Left colon (tissue), 2 donors: ENCODE data around the gene KLC3. TPM values are rescaled to one million over a fixed set of nuclear protein-coding genes. Genes with fewer than 3 reads are reported as not detected.
A peak's percentile ranks its signal among the peaks of the same experiment; 100 is the strongest.

ENCODE experiments used
- ATAC-seq: fragments of 200-7000 bp; cut with Tn5 transposase; one replicate; pipeline ENCODE4 v1.9.1; 2020; ENCODE audit warnings: mild to moderate bottlenecking, moderate library complexity
- DNase-seq, 2 donors: peaks; one replicate each; pipeline ENCODE4 v3.0.0-alpha.2; 2020
- intact Hi-C, 2 donors: fragments of 100-400 bp; cut with DNase I in 1 of 2; cut with micrococcal nuclease in 1 of 2; formaldehyde crosslinking; loops; one replicate each; pipeline versions ENCODE4 v1.11.2 to v1.14.0; 2022; cut with DNase I, micrococcal nuclease
- total RNA-seq, 2 donors: library from RNA; stranded (reverse); fragmentation: NEBNext Ultra II Directional; extraction: Animal tissue kit (Norgen Biotek cat#: 25700); gene quantifications; one replicate each; pipeline ENCODE4 v1.2.1, GENCODE V29; 2021
- donor health status: DM: no; HTN: no; CAD: no.
- donor health status: DM: yes; HTN: yes; CAD: no.

The KLC3 gene
- total RNA-seq, 2 donors from 2014 or later: not detected

DNA sequence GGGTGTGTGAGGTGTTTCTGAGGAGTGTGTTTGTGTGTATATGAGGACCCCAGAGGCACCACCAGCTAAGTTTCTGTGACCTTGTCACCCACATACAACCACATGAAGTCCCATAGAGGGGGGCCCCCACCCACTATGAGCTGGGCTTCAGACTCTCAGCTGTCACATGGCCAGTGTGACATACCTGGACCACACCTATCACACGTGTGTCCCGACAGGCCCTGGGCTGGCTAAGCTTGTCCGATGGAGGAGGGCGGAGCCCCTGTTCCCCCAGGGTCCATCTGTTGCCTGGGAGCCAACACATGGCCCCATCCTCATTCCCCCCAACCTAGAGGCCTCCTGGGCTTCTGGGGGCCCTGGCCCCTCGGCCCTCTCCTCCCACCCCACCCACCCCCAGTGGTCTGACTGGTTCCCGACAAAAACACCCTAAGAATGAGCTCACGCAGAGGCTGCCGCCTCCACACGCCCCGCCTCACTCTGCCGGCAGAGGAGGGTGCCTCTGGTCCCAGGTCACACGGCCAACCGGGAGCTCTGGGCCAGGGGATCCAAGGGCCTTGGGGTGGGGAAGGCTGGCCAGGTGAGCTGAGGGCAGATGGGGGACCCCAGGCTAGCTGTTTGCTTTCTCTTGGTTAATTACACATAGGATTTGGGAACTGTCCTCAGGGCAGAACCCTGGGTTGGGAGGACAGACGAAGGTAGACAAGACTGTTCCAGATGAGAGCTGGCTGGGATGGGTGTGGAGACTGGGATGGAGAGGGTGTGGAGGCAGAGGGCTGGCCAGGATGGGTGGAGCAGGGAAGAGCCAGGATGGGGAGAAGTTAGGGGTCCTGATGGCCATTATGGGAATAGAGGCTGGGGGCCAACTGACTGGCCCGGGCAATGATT, 4.3 kb downstream of the KLC3 start:
- intact Hi-C loops: no loop called here
- ATAC-seq: no peak
- DNase-seq: no peak

DNA sequence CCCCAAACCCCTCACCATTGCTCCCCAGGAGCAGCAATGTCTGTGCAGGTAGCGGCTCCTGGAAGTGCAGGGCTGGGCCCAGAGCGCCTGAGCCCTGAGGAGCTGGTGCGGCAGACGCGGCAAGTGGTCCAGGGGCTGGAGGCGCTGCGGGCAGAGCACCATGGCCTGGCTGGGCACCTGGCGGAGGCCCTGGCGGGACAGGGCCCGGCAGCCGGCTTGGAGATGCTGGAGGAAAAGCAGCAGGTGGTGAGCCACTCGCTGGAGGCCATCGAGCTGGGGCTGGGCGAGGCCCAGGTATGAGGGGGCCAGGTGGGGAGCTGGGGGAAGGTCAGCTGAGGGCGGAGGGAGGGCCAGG, 4.9 kb downstream of the KLC3 start:
- ATAC-seq (no peak), DNase-seq (no peak)
- intact Hi-C loops: no loop called here

DNA sequence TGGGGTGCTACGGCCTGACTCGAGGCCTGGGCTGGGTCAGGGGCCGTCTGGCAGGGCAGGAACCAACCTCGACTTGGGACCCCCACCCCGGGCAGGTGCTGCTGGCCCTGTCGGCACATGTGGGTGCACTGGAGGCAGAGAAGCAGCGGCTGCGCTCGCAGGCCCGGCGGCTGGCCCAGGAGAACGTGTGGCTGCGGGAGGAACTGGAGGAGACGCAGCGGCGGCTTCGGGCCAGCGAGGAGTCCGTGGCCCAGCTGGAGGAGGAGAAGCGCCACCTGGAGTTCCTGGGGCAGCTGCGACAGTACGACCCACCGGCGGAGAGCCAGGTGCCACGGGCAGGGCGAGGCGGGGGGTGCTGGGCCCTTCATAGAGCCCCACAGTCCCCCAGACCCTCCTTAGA, 5.9 kb downstream of the KLC3 start:
- intact Hi-C loops: no loop called here
- DNase-seq (no peak), ATAC-seq (peak; percentile 26)

DNA sequence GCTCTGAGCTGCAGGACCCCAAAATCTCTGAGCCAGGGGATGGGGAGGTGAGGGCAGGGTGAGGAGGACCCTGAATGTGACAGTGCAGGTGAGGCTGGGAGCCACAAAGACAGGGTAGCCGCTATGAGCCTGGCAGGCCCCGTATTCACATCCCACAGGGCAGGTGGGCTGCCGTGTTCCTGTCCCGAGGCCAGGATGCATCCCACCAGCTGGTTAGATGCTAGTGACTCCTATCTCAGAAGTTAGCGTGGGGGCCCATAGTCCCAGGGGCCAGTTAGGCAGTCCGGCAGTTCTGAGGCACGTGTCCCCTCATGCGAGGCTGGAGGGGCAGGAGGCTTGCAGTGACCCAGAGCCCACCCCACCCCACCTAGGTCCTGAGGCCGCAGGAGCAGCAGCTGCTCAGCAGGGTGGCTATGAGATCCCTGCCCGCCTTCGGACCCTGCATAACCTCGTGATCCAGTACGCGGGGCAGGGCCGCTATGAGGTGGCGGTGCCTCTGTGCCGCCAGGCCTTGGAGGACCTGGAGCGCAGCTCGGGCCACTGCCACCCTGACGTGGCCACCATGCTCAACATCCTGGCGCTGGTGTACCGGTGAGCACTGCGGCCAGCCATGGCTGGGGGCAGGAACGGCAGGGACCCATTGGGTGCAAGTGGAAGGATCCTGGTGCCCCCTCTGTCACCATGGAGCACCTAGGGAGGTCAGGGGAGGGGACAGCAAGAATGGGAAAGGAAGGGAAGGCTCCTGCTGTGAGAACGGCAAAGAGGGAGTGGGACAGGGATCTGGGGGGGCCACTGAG, 7.2 kb downstream of the KLC3 start:
- DNase-seq (no peak), ATAC-seq (no peak)
- intact Hi-C loops: no loop called here

DNA sequence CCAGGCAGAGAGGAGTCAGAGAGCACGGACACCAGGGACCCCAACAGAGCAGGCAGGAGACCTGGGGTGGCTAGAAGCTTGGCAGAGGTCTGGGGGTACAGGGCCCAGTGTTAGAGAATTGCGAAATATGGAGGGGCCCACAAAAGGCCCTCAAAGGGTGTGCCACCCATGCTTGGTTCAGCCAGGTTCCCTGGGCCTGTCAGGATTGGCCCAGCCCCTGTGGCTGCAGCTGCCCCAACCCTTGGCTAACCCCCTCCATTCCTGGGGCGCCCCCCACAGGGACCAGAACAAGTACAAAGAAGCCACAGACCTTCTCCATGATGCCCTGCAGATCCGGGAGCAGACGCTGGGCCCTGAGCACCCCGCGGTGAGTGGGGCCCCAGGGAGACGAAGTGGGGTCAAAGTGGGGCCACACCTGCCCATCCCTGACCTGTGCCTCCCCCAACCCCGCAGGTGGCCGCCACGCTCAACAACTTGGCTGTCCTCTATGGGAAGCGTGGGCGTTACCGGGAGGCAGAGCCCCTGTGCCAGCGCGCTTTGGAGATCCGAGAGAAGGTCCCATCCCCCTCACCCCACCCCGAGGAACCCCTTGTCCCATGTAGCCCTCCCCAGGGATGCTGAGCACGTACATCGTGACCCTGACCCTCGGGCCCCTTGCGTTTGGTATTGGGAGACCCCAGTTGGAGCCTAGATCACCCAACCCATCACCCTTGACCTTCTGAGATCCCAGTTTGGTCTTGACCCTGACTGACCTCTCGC, 8.0 kb downstream of the KLC3 start:
- intact Hi-C loops: no loop called here
- DNase-seq (no peak), ATAC-seq (no peak)

DNA sequence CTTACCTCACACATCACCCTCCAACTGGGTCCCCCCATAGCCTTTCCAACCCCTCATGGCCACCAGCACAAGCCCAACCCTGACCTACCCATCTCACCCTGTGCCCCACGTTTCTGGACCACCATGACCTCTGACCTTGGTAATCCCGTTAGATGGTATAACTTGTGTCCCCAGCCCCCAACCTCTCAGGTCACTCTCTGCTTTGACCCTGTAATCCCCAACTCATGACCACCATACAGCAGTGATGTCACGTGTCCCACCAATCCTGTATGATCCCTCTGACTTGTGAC, 8.5 kb downstream of the KLC3 start:
- ATAC-seq: no peak
- intact Hi-C loops: no loop called here
- DNase-seq: no peak

DNA sequence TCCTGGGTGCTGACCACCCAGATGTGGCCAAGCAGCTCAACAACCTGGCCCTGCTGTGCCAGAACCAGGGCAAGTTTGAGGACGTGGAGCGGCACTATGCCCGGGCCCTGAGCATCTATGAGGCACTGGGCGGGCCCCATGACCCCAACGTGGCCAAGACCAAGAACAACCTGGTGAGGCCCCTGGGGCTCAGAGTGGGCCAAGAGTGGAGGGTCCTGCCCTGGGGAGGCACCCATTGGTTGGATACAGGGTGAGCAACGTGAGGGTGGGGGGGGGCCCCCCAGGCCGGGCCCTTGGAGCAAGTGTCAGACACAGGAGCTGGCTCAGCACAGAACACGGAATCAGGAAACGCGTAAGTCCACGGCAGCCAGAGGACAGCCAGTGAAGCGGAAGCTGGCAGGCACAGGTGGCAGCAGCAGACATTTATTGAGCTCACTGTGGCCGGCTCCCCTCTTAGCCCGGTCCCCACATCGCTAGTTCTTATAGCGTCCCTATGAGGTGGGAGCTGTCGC, 8.9 kb downstream of the KLC3 start:
- ATAC-seq (no peak), DNase-seq (no peak)
- intact Hi-C loops: no loop called here

DNA sequence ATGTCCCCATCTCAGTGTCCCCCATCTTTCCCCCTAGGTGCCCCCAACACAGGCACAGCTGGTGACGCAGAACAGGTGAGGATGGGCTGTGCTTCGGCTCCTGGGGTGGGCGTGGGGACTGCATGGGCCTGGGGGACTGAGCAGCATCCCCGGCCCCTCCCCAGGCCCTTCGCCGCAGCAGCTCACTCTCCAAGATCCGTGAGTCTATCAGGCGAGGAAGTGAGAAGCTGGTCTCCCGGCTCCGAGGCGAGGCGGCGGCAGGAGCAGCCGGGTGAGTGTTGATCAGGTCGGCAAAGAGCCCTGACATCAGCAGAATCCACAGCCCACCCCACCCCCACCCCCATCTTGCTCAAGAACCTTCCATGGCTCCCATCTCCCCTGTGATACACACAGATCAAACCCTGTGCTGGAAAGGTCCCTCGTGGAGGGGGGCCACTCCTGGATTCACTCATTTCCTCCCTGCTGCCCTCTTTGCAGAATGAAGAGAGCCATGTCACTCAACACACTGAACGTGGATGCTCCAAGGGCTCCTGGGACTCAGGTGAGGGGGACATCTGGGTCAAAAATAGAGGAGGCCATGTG, 10.0 kb downstream of the KLC3 start:
- DNase-seq (no peak), ATAC-seq (no peak)
- intact Hi-C loops: no loop called here

DNA sequence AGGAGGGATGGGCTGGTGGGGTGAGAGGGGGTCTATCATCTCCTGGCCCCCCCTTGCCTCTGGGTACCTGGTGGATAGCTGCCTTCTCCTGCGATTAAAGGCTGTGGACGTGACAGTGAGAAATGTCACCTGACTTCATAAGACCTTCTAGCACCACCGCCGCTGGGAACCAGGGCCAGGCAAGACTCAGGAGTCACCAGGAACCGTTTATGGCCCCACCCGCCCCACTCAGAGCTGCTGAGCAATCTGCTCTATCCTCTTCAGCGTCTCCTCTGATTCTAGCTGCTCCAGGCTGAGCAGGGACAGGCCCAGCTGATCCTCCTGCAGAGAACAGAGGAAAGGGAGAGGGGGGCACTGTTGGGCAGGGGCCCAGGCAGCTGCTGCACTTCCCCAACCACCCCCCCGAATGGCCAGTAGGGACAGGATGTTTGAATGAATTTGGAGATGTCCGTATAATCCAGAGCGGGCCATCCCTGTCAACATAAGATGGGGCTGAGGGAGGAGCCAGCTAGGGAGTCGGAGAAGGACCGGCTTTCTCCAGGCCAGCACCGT, 10.9 kb downstream of the KLC3 start:
- DNase-seq (no peak), ATAC-seq (no peak)
- intact Hi-C loops: no loop called here

DNA sequence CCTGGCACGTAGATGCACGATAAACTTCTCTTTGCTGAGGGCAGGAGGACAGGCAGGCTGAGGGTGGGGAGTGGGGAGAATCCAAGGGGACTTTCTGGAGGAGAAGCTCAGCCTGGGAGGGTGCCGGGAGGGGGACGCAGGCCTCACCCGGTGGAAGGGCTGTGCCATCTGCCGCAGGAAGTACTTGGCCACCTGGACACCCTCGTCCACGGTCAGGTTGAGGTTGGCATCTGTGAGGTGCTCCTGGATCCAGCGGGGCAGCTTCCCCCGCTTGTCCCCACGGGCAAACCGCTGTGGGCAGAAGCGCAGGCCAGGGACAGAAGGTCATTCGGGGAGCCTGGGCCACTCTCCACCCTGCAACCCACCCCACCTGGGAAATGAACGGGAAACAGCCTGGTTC, 11.5 kb downstream of the KLC3 start:
- ATAC-seq (no peak), DNase-seq (no peak)
- intact Hi-C loops: no loop called here

DNA sequence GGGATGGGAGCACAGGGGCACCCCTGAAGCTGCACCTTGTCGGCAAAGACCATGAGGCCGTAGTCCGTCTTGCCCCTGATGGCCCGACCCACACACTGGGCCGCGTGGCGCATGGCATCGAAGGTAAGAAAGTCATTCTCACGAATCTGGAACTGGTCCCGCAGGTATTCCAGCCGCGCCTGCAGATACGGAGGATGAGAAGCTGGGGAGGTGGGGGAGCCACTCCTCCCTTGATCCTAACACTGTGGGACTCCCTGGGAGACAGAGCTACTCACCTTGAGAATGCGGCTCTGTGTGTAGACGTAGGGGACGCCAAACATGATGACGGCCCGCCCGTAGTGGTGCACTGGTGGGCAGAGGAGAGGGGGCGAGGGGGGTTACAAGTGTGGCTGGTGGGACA, 11.9 kb downstream of the KLC3 start:
- ATAC-seq: no peak
- DNase-seq: no peak
- intact Hi-C loops: no loop called here

DNA sequence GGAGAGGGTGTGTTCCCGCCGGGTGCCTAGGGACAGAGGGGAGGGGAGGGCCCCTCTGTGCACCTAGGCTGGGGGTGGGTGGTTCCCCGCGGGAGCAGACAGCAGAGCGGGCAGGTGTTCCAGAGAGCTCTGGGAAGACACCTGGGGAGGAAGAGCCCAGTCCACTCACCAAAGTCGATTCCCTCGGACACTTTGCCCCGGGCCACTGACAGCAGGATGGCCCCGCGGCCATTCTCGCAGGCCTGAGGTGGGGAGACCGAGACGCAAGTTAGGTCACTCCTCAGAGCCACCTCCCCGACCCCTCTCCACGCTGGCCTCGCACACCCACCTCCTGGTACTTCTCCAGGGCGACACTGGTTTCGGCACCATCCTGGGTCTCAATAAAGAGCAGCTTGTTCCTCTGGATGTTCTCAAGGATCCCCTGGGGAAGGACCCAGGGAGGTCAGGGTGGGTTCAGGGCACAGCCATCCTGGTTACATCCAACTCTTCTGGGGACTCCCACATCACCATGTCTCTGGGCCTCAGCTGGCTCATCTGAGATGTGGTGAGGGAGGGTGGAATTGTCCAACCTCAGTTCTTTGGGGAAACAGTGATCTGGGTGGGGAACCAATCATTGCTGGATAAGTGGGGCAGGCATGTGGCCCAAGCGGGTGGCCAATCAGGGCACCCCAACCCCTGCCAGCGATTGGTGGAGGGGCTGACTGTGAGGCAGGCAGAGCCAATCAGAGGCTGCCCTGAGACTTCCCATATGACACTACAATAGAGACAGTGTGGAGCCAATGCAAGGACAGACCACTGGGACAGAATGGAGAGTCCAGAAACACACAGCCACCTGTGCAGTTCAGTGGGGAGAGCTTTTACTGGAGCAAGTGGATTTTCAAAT, 12.6 kb downstream of the KLC3 start:
- intact Hi-C loops: no loop called here
- ATAC-seq (no peak), DNase-seq (no peak)

DNA sequence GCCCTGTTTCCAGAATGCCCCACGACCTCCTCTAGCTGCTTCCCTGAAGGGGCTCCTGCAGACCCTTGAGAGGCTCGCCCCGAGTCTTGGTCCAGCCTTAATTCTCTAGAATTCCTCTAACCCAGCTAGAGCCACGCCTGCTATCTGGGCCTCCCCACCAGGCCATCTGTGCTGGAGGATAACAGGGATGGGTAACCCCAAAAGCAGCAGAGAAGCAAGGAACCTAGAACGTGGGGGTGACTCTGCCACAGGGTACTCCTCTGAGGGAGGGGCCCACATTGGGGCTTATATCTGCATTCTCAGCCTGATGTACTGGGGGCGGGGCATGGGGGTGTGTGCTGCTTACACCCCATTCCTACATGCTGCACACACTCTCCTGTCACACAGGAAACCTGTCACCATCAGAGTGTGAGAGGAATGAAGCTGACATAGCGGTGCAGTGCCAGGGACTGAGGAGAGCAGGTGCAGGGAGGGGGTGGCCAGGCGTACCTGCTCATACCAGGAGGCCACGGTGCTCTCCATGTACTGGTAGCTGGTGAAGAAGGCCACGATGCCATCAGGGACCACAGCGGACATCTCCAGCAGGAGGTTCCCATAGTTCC, 13.8 kb downstream of the KLC3 start:
- ATAC-seq: no peak
- no peak for DNase-seq
- intact Hi-C loops: no loop called here

DNA sequence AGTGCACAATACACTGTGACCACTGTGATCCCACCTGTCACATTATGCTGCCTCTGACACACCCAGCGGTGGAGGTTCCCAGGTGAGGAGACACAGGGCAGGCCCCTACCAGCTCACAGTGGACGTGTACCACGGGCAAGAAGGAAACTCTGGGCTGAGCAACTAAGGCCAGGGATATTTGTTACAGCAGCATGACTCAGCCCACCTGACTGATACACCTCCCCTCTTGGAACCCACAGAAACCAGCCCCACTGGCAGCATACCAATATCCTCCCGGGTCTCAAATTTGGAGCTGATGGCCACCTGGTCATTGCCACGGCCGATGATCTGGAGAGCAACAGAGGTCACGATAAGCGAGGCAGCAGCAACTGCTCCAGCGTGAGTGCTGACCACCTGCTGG, 14.9 kb downstream of the KLC3 start:
- intact Hi-C loops: no loop called here
- DNase-seq: no peak
- no peak for ATAC-seq

DNA sequence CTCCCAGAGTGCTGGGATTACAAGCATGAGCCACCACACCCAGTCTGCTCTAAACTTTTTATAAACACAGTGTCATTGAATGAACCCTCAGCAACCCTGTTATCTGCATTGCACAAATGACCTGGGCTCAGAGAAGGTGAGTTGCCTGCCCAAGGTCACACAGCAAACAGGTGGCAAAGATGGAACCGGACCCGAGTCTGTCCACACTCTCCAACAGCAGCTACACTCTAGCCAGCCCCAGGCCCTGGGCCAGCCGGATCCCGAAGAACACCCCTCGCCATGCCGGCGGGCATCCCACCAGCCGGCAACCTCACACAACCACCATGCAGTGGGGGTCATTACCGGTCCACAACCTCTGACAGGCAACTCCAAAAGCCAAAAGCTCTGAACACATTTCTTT, 15.4 kb downstream of the KLC3 start:
- DNase-seq (no peak), ATAC-seq (no peak)
- intact Hi-C loops: no loop called here

DNA sequence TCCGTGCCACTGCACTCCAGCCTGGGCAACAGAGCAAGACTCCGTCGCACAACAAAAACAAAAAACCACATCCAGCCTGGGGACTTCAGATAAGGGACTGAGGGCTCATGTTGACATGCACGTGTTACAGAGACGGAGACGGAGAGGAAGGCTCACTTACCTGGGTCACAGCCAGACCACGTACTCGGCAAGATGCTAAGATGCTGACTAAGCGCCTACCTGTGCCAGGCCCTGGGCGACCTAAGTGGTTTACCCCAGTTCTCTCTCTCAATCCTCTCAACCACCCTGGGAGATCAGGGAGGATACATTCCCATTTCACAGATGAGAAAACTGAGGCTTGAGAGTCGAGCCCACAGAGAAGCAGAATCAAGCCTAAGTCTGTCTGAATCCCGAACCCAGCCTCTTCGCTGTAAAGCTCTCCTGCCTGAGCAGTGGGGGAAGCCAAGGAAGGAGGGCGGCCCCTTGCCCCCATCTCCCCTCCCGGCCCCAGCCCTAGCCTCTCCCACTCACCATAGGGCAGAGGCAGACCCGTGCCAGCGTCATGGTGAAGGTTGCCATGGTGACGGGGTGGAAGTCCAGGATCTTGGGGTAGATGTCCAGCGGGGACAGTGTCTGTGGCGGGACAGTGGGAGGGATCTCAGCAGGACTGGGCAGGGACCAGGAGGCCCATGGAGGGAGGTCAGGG, 16.4 kb downstream of the KLC3 start:
- intact Hi-C loops: no loop called here
- DNase-seq (no peak), ATAC-seq (no peak)

DNA sequence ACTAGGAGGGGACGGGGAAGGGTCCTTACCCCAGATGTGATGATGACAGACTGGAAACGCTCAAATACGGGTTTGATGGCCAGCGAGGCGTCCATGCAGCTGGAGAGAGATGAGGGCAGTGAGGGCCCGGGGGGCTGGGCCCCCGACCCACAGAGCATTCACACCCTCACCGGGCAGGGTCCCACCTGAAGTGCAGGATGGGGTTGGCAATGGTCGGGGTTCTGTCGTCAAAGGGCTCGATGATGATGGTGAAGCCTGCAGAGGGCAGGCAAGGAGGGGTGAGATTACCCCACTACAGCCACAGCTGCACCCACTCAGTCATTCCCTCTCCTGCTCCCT, 16.9 kb downstream of the KLC3 start:
- intact Hi-C loops: no loop called here
- ATAC-seq: no peak
- no peak for DNase-seq
